HL-60 (cell line): ENCODE data around the gene OR10K1.

ENCODE experiments used
- DNase-seq, 2 experiments: peaks; one replicate each; pipeline ENCODE4 v3.0.0-alpha.2; 2010 to 2020; ENCODE audit warnings: low read depth in 1 of 2, low spot score in 1 of 2
- H3K27ac ChIP-seq: fragments of 250-450 bp; sonication (Bioruptor Pico); replicated peaks from 2 replicates; pipeline ENCODE4 v1.5.1; 2020; ENCODE audit warnings: mild to moderate bottlenecking, moderate library complexity
- H3K27me3 ChIP-seq: fragments of 250-450 bp; sonication (Bioruptor Pico); 2 replicates; pipeline ENCODE4 v1.5.1; 2021; ENCODE audit warnings: mild to moderate bottlenecking, moderate library complexity; ENCODE audit not compliant: insufficient read depth, poor library complexity, severe bottlenecking
- H3K4me3 ChIP-seq: replicated peaks from 2 replicates; pipeline ENCODE4 v1.5.1; 2011; ENCODE audit warnings: mild to moderate bottlenecking, control low read depth, low read length; ENCODE audit not compliant: insufficient read depth
- GABPA ChIP-seq: IDR thresholded peaks from 2 replicates; pipeline ENCODE4 v1.6.1; 2012; ENCODE audit warnings: low read depth
- POLR2AphosphoS5 ChIP-seq: IDR thresholded peaks from 2 replicates; pipeline ENCODE4 v1.6.1; 2012; ENCODE audit warnings: low read depth
- SPI1 ChIP-seq: IDR thresholded peaks from 2 replicates; pipeline ENCODE4 v1.6.1; 2012; ENCODE audit warnings: low read depth, mild to moderate bottlenecking, borderline replicate concordance
- TF ChIP-seq, protein P1 (sequence below): IDR thresholded peaks from 2 replicates; pipeline ENCODE4 v1.6.1; 2012; ENCODE audit warnings: low read depth; ENCODE audit not compliant: insufficient replicate concordance
- TF ChIP-seq, protein P2 (sequence below): IDR thresholded peaks from one replicate; pipeline ENCODE4 v1.5.1; 2011; ENCODE audit warnings: low read length, control low read depth, inconsistent platforms; ENCODE audit not compliant: insufficient read depth

The OR10K1 gene

DNA sequence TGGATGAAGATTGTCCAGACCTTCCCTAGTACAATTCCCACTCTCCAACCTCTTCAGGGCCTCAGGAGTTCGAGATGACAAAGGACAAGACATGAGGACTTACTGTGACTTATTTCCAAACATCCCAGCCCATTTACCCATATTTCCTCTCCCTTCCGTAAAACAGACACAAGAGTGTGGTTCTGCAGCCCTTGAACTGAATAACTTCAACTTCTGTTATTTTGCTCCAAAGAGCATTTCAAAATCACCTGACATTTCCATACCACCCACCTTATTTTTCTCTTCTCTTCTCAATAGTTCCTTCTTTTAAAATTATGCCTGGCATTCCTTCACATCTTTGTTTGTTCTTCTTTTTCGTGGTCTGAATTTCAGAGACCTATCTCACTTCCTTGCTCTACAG, 26.9 kb upstream of the OR10K1 start:
- peak in 1 of 2 experiments; percentile 51 for DNase-seq
- Histone ChIP-seq H3K27me3 (no peaks in the 10 kb centered on the region), H3K27ac (no peak overlapping the region; the same call in 1 of the 2 replicates), H3K4me3 (no peak overlapping the region)
- TF ChIP-seq, protein P1, sequence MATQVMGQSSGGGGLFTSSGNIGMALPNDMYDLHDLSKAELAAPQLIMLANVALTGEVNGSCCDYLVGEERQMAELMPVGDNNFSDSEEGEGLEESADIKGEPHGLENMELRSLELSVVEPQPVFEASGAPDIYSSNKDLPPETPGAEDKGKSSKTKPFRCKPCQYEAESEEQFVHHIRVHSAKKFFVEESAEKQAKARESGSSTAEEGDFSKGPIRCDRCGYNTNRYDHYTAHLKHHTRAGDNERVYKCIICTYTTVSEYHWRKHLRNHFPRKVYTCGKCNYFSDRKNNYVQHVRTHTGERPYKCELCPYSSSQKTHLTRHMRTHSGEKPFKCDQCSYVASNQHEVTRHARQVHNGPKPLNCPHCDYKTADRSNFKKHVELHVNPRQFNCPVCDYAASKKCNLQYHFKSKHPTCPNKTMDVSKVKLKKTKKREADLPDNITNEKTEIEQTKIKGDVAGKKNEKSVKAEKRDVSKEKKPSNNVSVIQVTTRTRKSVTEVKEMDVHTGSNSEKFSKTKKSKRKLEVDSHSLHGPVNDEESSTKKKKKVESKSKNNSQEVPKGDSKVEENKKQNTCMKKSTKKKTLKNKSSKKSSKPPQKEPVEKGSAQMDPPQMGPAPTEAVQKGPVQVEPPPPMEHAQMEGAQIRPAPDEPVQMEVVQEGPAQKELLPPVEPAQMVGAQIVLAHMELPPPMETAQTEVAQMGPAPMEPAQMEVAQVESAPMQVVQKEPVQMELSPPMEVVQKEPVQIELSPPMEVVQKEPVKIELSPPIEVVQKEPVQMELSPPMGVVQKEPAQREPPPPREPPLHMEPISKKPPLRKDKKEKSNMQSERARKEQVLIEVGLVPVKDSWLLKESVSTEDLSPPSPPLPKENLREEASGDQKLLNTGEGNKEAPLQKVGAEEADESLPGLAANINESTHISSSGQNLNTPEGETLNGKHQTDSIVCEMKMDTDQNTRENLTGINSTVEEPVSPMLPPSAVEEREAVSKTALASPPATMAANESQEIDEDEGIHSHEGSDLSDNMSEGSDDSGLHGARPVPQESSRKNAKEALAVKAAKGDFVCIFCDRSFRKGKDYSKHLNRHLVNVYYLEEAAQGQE = no peak
- TF ChIP-seq, protein P2, sequence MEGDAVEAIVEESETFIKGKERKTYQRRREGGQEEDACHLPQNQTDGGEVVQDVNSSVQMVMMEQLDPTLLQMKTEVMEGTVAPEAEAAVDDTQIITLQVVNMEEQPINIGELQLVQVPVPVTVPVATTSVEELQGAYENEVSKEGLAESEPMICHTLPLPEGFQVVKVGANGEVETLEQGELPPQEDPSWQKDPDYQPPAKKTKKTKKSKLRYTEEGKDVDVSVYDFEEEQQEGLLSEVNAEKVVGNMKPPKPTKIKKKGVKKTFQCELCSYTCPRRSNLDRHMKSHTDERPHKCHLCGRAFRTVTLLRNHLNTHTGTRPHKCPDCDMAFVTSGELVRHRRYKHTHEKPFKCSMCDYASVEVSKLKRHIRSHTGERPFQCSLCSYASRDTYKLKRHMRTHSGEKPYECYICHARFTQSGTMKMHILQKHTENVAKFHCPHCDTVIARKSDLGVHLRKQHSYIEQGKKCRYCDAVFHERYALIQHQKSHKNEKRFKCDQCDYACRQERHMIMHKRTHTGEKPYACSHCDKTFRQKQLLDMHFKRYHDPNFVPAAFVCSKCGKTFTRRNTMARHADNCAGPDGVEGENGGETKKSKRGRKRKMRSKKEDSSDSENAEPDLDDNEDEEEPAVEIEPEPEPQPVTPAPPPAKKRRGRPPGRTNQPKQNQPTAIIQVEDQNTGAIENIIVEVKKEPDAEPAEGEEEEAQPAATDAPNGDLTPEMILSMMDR = no peak
- TF ChIP-seq SPI1 = peak; percentile 45
- no peak for TF ChIP-seq POLR2AphosphoS5

DNA sequence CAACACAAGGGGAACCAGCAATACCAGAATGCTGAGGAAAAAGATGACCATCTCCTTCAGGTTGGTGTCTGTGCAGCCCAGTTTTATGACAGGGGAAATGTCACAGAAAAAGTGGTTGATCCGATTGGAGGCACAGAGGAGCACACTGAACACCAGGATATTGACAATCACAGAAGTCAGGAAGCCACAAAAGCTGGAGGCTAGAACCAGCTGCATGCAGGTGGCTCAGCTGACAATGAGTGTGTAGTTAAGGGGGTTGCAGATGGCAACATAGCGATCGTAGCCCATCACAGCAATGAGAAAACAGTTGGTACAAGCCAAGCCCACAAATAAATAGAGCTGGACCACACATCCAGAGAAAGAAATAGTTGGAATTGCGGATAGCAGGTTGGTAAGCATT, 16.3 kb upstream of the OR10K1 start:
- no peak for TF ChIP-seq GABPA
- no peak for TF ChIP-seq SPI1
- H3K27me3 ChIP-seq = no peaks in the 10 kb centered on the region
- H3K4me3 ChIP-seq = no peak overlapping the region
- no peak for DNase-seq
- H3K27ac ChIP-seq = no peak overlapping the region

DNA sequence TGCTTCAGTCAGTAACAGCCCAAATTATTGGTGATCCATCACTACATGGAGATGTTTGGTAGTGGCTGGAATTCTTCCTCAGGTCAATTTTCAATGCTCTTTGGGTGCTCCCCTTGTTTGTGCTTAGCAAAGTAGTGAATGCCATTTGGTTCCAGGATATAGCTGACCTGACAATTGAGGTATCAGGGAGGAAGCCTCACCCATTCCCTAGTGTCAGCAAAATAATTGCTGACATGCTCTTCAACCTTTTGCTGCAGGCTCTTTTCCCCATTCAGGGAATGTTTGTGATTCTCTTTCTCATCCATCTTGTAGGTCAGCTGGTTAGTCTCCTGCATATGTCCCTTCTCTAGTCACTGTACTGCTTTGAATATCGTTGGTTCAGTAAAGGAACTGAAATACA, 7.1 kb upstream of the OR10K1 start:
- TF ChIP-seq, protein P1 = no peak
- no peak for TF ChIP-seq GABPA
- TF ChIP-seq, protein P2 = no peak
- TF ChIP-seq POLR2AphosphoS5 = no peak
- no peak for TF ChIP-seq SPI1
- no peak overlapping the region for H3K4me3 ChIP-seq
- H3K27ac ChIP-seq = no peak overlapping the region
- no peaks in the 10 kb centered on the region for H3K27me3 ChIP-seq
- DNase-seq = no peak

DNA sequence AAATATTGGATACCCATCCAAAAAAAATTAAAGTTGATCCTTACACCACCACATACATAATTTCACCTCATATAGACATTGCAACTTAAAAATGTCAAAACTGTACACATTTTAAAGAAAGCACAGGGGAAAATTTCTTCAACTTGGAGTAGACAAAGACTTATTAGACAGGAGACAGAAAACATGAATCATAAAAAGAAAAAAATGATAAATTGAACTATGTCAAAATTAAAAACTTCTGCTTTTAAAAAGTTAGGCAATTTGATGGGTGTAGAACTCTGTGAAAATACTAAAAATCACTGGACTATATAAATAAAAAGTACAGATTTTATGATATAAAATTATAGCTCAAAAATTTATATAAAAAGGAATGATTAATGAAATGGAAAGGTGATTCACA, 4.4 kb upstream of the OR10K1 start:
- DNase-seq = no peak
- Histone ChIP-seq H3K4me3 (no peak overlapping the region), H3K27ac (no peak overlapping the region), H3K27me3 (no peaks in the 10 kb centered on the region)
- no peak for TF ChIP-seq SPI1

DNA sequence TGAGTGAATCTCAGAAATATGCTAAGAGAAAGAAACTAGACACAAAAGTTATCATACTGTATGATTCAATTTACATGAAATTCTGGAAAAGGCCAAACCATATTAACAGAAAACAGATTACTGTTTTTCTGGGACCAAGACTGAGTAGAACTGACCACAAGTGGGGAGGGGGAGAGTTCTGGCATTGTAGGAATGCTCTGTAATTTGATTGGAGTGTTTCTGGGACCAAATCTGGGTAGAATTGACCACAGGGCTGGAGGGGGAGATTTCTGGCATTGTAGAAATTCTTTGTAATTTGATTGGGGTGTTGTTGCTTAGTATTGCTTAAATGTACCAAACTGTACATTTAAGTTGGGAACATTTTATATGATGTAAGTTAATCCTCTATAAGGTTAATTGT, 3.4 kb upstream of the OR10K1 start:
- H3K27me3 ChIP-seq = no peaks in the 10 kb centered on the region
- no peak for TF ChIP-seq SPI1
- TF ChIP-seq POLR2AphosphoS5 = no peak
- TF ChIP-seq, protein P2 = no peak
- TF ChIP-seq GABPA = no peak
- TF ChIP-seq, protein P1 = no peak
- H3K4me3 ChIP-seq = no peak overlapping the region
- no peak overlapping the region for H3K27ac ChIP-seq
- no peak for DNase-seq
